ENCODE data around the gene PNLIPRP3.
A peak's percentile ranks its signal among the peaks of the same experiment; 100 is the strongest.

DNA sequence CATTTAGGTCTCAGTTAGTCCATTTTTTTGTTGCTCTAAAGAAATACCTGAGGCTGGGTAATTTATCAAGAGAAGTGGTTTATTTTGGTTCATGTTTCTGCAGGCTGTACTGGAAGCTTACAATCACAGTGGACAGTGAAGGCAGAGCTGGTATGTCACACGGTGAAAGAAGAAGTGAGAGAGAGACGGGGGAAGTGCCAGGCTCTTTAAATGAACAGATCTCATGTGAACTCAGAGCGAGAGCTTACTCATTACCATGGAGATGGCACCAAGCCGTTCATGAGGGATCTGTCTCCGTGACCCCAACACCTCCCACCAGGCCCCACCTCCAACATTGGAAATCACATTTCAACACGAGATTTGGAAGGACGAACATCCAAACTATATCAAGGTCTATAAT lies 18.9 kb upstream of the PNLIPRP3 start:
- TF ChIP-seq POLR2AphosphoS5 (IDR thresholded peaks at IDR 0.05; ENCODE audit: low read depth, low read length): no peak
- no peak for TF ChIP-seq POLR2A (IDR thresholded peaks at IDR 0.05; ENCODE audit: low read depth, low read length)
- TF ChIP-seq POU2F2 (IDR thresholded peaks at IDR 0.05; ENCODE audit: low read depth, low read length): no peak
- TF ChIP-seq TAF1 (IDR thresholded peaks at IDR 0.05; ENCODE audit: low read depth, low read length): no peak
- TF ChIP-seq SPI1 (IDR thresholded peaks at IDR 0.05; ENCODE audit: low read depth, low read length): peak; percentile 53; the same call in 1 of the 2 replicates
- no peak for TF ChIP-seq PAX5 (IDR thresholded peaks at IDR 0.05; ENCODE audit: insufficient read depth, low read length, severe bottlenecking)

Data from GM12891 (cell line).